Stimulated activated CD8-positive, alpha-beta memory T cell treated with anti-CD3 and anti-CD28 coated beads, Interleukin-12 subunit alpha, Interleukin-12 subunit beta, amount 100 ng/mL, for 24 hours (primary cell): Measurements from ENCODE around the gene TMEM141.
"Not testable (repeated sequence)": the region's sequence is repeated elsewhere in the genome, so short reads cannot be mapped to it uniquely, and the experiment has no call there.

ENCODE experiments used
- DNase-seq: peaks from one replicate; pipeline ENCODE4 v3.0.0-alpha.2; 2020; ENCODE audit errors: extremely low read depth

The TMEM141 gene

DNA sequence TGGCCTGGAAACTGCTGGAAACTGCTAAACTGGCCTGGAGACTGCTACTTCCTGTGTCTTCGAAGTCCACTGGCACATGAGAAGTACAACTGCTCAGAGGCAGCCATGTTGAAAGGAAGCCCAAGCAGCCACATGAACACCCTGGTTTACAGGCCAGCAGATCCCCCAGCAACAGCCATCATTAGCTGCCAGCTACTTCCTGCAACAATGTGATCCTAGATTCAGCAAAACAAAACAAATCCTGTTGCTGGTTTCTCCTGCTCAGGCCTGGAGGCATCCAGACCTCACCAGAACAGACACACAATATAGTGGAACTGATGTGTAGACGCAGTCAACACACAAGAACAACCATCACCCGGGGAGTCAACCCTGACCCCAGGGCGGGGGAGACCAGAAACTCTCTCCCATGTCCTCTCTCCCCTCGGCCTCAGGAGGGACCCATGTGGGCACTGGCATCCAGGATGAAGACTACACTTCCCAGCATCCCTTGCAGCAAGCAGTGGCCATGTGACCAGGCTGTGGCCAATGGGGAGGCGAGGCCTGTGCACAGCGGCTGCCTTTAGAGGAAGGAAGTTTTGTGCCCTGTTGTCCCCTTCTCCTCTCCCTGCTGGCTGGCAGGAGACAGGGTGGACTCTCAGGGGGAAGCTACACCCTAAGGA lies 17.6 kb upstream of the TMEM141 start:
- DNase-seq, result no peak

DNA sequence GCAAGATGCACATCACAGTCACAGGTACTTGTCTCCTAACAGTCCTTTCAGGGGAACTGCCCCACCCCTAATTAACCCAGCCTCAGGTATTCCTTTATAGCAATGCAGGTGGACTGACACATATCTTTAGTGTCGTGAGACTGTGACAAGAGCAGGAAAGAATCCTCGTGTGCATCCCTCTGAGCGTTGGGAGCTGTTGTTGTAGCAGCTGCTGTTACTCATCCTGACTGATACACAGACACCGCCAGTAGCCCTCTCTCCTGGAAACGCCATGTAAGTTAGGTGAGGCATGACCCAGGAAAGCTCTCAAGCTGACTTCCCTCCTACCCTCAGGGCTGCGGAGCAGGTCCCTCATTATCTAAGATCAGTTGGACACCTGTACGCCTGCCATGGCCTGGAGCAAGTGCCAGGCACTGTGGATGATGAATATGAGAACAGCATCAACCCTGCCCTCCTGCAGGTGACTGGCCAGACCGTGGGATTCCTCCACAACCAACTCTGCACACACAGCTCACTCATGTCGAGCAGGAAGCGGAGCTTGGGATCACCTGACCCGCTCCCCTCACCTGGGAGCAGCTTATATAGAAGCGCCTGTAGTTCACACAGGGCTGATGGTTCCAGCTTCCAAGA lies 16.6 kb upstream of the TMEM141 start:
- DNase-seq, result no peak

DNA sequence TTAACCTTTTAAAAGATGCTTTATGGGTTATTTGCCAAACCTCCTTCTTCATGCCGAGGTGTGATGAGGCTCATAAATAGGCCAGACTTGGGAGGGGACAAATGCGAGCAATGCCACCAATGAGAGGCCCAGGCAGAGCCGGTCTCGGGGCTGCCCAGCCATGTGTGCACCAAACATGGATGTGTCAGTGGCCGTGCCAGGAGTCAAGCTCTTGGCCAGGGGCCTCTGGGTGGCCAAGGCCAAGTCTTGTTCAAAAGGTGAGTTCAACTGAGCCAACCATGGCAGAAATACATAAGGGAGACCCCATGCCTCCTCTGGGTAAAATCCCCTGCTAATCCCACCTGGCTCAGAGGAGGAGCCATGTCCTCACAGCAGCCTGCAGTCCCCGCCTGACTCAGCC lies 16.0 kb upstream of the TMEM141 start:
- DNase-seq, result no peak

DNA sequence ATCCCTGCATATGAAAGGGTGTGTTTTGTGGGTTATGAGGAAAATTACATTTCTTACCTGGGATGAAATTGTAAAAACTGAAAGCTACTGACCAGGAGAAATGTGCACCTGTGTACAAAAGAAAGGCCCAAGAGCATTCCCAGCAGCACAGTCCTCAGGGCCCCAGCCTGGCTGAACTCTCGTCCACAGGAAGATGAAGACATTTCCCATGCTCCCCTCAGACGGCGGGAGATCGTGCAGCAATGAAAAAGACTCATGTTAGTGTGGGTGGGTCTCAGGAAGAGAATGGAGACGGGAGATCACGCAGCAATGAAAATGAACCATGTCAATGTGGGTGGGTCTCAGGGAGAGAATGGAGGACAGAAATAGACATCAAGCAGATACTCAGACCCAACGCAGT lies 14.2 kb upstream of the TMEM141 start:
- no peak for DNase-seq

DNA sequence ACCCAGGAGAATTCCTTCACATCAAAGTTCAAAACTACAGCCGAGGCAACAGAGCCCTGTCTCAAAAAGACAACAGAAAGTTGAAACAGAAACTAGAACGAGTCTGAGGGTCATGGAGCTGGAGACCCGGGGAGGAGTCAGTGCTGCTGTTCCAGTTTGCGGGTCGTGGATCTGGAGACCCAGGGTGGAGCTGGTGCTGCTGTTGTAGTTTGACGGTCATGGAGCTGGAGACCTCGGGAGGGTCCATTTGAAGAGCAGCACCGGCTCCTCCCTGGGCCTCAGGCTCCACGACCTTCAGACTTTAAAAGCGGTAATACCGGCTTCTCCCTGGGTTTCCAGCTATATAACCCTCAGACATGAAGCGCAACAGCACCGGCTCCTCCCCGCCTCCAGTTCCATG lies 13.8 kb upstream of the TMEM141 start:
- DNase-seq, result no peak

DNA sequence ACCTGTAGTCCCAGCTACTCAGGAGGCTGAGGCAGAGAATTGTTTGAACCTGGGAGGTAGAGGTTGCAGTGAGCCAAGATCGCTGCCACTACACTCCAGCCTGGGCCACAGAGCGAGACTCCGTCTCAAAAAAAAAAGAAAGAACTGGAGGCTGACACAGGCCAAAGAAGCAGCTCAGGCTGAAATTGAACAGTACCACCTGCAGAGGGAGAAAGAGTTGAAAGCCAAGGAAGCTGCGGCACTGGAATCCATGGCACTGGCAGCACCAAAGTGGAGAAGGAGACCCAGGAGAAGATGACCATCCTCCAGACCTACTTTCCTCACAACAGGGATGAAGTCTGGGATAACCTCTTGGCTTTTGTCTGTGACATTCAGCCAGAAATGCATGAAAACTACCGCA lies 11.3 kb upstream of the TMEM141 start:
- DNase-seq, result no peak

DNA sequence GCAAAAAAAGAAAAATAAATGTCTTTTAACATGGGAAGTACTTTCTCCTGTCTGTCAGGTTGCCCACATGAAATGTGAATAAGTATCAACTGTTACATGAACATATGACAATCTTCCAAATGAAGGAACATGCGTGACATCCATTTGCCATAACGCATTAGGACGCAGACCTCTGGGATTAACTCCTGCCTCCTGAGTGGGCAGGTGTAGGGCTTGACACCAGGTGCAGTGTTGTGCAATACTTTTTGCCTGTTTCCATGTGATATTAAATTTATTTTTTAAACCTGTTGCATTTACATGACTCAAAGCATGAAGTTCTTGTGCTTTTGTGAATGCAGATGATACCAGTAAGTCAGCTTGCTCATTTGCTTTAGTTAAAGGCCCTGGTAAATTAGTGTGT lies 8.7 kb upstream of the TMEM141 start:
- no peak for DNase-seq

DNA sequence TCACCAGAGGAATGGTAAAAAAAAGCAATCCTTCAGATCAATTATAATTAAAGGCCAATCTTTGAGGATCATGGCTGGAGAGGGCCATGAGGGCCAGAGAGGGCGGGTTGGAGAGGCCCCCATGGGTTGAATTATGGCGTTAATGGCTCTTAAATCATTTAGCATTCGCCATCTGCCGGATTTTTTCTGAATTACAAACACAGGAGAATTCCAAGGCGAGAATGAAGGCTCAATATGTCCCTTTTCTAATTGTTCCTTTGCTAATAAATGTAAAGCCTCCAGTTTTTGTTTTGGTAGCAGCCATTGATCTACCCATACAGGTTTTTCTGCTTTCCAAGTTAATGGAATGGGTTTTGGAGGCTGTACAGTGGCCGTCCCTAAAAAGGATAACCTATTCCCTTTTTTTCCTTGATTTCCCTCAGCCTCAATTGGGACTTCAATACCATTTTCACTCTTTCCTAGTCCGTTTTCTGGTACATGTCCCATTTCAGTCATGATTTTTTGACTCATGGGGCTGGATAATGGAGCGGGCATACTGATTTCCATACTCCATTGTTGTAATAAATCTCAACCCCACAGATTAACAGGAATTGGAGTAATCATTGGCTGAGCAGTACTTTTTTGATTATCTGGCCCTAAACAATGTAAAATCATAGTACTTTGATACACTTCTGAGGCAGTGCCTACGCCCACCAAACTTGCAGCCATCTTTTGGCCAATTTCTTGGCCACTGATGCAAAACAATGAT lies 6.7 kb upstream of the TMEM141 start:
- no peak for DNase-seq

DNA sequence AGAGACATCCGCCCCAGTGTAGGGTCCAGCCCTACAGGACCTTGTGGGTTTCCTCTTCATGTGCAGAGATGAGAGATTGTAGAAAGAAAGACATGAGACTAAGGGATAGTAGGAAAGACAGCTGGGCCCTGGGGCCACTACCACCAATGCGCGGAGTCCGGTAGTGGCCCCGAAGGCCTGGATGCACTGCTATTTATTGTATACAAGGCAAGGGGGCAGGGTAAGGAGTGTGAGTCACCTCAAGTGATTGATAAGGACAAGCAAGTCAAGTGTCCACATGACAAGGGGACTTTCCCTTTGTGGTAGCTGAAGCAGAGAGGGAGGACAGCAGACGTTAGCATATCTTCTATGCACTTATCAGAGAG lies 6.2 kb upstream of the TMEM141 start:
- DNase-seq, result no peak

DNA sequence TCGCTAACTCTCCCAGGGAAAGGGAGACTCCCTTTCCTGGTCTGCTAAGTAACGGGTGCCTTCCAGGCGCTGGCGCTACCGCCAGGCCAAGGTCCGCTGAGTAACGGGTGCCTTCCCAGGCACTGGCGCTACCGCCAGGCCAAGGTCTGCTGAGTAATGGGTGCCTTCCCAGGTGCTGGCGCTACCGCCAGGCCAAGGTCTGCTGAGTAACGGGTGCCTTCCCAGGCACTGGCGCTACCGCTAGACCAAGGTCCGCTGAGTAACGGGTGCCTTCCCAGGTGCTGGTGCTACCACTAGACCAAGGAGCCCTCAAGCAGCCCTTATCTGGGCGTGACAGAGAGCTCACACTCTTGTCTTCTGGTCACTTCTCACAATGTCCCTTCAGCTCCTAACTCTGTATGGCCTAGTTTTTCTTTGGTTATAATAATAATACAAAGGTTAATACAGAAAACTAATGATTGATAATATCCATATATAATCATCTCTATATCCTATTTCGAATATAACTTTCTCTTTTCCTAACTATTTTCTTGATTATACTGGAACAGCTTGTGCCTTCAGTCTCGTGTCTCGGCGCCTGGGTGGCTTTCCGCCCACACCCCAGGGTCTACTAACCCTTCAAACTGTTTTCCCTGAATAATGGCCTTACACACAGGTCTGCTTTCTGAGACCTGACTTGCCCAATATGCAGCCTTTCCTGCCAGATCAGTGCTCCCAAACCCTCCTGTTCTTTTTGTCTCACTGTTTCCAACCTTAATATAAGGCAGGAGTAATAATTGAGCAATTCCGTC lies 5.4 kb upstream of the TMEM141 start:
- not testable (repeated sequence) for DNase-seq

DNA sequence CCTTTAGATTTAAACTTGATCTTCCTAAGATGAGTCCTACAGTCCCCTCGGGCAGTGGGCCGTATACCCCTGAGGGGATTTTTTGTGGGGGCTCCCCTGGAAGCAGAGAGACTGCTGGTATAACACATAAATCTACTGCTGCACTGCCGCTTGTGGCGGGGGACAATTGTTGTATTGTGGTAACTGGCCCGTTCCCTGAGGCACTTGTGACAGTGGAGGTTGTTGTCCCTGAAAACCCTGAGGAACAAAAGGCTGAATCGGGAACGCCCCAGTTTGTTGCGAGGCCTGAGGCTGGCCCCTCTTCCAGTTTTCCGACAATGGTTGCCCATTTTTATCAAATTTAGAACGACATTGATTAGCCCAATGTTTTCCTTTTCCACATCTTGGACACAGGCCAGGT lies 4.7 kb upstream of the TMEM141 start:
- DNase-seq, result no peak

DNA sequence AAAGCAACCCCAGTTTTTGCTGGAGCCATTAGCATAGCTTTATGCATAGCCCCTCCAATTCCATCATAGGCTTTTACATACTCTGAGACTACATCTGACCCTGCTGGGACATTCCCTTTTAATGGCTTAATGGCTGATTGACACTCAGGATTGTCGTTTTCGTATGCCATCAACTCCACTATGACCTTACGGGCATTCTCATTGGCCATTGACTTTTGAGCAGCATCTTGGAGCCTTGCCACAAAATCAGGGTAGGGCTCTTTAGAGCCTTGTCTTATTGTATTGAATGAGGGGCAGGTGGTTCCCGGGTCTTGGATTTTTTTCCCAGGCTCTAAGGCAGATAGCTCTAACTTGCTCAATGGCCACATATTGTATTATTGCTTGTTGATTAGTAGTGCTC lies 4.2 kb upstream of the TMEM141 start:
- not testable (repeated sequence) for DNase-seq

DNA sequence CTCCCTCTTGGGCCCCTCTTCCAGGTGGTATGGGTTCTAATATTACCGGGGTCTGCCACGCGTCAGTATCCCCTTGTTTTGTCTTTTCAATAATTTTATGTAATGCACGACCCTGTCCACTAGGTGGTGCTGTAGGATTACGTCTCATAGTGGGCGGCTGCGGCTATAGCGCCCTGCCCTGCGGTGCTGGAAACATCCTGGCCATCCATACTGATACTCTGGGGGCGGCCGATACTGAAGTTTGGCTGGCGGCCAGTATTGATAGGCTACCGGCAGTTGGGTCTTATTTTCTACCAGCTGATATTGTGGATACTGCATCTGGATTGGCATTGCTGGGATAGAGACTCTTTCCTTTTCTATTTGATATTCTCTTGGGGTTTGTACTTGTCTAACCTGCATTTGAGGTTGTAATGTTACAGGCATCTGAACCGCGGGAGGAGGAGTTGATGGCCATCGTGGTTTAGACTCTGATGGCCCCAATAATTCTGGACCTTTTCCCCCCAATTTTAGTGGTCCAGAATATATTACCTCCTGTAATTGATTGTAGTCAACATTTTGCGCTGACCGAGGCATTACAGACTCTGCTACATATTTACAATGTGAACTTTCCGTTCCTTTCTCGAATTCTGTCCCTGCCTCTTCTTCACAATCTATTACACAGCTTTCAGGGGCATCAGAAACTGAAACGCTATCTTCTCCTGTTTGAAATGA lies 3.3 kb upstream of the TMEM141 start:
- no peak for DNase-seq

DNA sequence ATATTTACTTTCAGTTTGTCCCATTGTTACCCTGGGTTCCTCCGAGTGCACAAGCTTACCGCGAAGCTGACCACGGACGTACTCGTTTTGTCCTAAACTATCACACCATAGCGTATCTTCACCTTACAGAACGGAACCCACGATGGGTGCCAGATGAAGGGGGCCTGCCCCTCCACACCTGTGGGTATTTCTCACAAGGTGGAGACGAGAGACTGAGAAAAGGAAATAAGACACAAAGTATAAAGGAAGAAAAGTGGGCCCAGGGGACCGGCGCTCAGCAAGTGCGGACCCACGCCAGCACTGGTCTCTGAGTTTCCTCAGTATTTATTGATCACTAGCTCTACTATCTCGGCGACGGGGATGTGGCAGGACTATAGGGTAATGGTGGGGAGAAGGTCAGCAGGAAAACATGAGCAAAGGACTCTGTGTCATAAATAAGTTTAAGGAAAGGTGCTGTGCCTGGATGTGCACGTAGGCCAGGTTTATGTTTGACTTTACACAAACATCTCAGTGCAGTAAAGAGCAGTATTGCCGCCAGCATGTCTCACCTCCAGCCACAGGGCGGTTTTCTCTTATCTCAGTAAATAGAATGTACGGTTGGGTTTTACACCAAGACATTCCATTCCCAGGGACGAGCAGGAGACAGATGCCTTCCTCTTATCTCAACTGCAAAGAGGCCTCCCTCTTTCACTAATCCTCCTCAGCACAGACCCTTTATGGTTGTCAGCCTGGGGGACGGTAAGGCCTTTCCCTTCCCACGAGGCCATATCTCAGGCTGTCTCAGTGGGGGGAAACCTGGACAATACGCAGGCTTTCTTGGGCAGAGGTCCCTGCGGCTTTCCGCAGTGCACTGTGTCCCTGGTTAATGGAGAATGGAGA lies 2.3 kb upstream of the TMEM141 start:
- not testable (repeated sequence) for DNase-seq

DNA sequence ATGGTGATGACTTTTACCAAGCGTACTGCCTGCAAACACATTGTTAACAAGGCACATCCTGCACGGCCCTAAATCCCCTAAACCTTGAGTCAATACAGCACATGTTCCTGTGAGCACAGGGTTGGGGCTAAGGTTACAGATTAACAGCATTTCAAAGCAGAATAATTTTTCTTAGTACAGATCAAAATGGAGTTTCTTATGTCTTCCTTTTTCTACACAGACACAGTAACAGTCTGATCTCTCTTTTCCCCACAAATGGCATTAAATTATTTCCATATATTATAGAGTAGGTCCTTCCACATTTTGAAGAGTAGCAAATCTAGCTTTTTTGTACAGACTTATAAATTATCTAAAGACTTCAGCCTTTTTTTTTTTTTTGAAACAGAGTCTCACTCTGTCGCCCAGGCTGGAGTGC lies 1.6 kb upstream of the TMEM141 start:
- no peak for DNase-seq

DNA sequence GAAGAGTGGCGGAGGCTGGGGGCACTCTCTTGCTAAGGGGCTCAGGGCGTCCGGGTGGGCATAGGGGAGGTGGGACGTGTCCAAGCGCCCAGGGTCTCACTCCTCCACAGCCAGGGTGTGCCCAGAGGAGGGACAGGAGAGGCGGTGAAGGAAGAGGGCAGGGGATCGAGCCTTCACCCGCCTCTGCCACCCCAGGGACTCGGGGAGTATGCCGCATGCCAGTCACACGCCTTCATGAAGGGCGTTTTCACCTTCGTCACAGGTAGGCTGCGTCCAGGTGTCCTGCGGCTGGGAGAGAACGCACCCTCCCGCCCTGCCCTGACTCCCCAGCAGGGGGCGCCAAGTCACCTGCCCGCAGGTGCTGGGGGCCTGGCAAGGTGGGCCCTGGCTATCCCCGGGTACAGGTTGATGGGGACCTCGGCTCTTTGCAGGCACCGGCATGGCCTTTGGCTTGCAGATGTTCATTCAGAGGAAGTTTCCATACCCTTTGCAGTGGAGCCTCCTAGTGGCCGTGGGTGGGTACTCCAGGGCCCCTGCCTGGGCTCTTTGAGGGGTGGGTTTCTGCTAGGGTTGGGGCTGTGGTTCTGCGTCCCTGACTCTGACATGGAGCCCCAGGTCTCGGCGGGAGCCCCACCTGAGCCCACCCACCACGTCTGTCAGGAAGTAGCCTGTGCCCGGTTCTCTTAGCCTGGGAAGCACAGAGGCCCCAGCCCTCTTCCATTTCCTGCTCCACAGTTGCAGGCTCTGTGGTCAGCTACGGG lies 552 bp downstream of the TMEM141 start:
- DNase-seq, result no peak

DNA sequence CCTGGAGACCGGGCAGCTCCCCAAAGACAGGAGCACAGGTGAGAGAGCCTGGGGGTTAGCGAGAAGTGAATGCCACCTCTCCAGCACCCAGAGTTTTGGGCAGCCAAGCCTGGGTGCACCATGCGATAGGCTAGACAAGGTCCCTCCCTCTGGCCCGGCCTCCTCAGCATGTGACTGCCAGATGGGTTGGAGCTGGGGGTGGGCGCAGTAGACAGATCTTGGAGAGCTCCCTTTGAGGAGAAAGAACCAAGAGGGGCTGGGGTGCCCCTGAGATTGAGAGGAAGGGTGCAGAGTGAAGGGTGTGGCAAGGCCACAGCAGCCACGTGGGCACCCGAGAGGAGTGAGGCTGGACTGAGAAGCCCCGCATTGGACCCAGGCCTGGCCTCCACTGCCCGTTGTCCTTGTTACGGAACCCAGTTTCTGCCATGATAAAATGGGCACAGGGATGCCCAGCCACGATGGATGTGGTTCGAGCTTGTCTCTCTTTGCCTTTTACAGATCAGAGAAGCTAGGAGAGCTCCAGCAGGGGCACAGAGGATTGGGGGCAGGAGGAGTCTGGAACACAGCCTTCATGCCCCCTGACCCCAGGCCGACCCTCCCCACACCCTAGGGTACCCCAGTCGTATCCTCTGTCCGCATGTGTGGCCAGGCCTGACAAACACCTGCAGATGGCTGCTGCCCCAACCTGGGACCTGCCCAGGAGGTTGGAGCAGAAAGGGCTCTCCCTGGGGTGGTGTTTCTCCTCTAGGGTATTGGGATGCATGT lies 1.4 kb downstream of the TMEM141 start:
- DNase-seq, result no peak

DNA sequence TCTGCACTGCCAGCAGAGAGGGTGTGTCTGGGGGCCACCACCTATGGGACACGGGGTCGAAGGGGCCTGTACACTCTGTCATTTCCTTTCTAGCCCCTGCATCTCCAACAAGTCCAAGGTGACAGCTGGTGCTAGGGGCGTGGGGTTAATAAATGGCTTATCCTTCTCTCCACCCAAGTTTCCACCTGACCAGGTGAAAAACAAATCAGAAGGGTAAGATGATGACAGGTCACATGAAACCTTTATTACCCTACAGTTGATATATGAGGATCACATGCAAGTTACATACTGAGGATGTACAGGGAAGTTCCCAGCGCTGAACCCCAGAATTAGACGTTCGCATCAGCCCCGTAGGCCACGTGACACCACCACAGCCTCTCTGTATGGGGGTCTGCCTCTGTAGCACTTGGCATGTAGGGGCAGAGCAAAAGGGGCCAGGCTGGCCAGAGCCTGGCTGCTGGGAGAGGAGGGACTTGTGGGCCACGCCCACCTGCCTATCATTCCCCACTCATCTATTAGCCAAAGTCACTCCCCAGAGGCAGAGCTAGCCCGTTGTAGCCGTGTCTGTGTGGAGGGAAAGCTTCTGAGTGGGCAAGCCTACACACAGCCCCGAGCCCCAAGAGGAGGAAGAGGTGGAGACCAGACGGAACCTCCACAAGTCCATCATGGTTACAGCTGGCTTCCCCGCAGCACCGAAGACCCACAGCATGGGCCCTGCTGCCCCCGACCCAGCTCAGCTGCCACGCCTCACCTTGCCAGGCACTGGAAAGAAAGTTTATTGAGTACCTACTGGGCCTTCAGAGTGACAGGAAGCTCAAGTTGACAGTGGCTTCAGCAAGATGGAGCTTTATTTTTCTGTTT lies 2.2 kb downstream of the TMEM141 start:
- DNase-seq, result no peak
